H1 (cell line): ENCODE results near the gene HOXD4. TPM values are rescaled to one million over a fixed set of nuclear protein-coding genes. Genes with fewer than 3 reads are reported as not detected.

Source experiments
- CTCF ChIA-PET: fragments of 300-600 bp; sonication (Branson Sonifier 250); formaldehyde crosslinking; loops from one replicate; lab custom pipeline; 2021; ENCODE audit not compliant: partially characterized antibody; lab: Charles Lee
- POLR2A ChIA-PET: fragments of 300-600 bp; sonication (Branson Sonifier 250); formaldehyde crosslinking; loops from one replicate; lab custom pipeline; 2021; ENCODE audit warnings: inconsistent platforms; ENCODE audit not compliant: partially characterized antibody; lab: Charles Lee
- DNase-seq, 2 experiments: peaks; one replicate each; pipeline versions ENCODE4 v3.0.0 to v3.0.0-alpha.2; 2010 to 2022; ENCODE audit warnings: low spot score in 2 of 2, low read depth in 1 of 2, mixed read lengths in 1 of 2
- FAIRE-seq: peaks from 2 replicates; lab custom pipeline; 2011; peaks lifted over from hg19 to GRCh38; lab: Jason Lieb, UNC
- H2AFZ ChIP-seq: 2 replicates; pipeline ENCODE4 v1.8.1; 2012; ENCODE audit warnings: low read length, inconsistent platforms
- H2AK5ac ChIP-seq: 2 replicates; pipeline ENCODE4 v1.6.1; 2013; ENCODE audit warnings: low read depth, low read length
- H2BK120ac ChIP-seq: replicated peaks from 2 replicates; pipeline ENCODE3; 2013; ENCODE audit warnings: low read depth, low read length, inconsistent platforms
- H2BK12ac ChIP-seq: 2 replicates; pipeline ENCODE4 v1.6.1; 2013; ENCODE audit warnings: low read depth, low read length
- H2BK15ac ChIP-seq: 2 replicates; pipeline ENCODE4 v1.6.1; 2013; ENCODE audit warnings: low read length
- H2BK20ac ChIP-seq: 2 replicates; pipeline ENCODE4 v1.6.1; 2013; ENCODE audit warnings: low read length
- H2BK5ac ChIP-seq: 2 replicates; pipeline ENCODE4 v1.6.1; 2013; ENCODE audit warnings: low read depth, low read length
- H3K14ac ChIP-seq: 2 replicates; pipeline ENCODE4 v1.6.1; 2013; ENCODE audit warnings: inconsistent platforms; ENCODE audit not compliant: insufficient read length
- H3K18ac ChIP-seq: 2 replicates; pipeline ENCODE4 v1.6.1; 2013; ENCODE audit warnings: low read length; ENCODE audit errors: extremely low read depth
- H3K23ac ChIP-seq: 2 replicates; pipeline ENCODE4 v1.6.1; 2013; ENCODE audit warnings: inconsistent platforms; ENCODE audit not compliant: insufficient read length
- H3K23me2 ChIP-seq: 2 replicates; pipeline ENCODE4 v1.6.1; 2013; ENCODE audit warnings: low read depth, low read length
- H3K27ac ChIP-seq: 2 replicates; pipeline ENCODE4 v1.6.1; 2011; ENCODE audit warnings: low read depth, low read length, inconsistent platforms
- H3K27me3 ChIP-seq, 4 experiments: replicated peaks in 1 of 4; 1 replicate in 1 of 4; 2 replicates in 3 of 4; pipeline versions ENCODE4 v1.6.1 to v1.8.1; 2011 to 2013; ENCODE audit warnings: low read length in 3 of 4, mild to moderate bottlenecking in 3 of 4, inconsistent platforms in 2 of 4, mixed read lengths in 2 of 4, moderate library complexity in 1 of 4; ENCODE audit not compliant: control insufficient read depth in 3 of 4, insufficient read depth in 3 of 4; ENCODE audit errors: extremely low read depth in 1 of 4
- H3K36me3 ChIP-seq, 4 experiments: 2 replicates each; pipeline versions ENCODE4 v1.6.1 to v1.8.1; 2011 to 2013; ENCODE audit warnings: mild to moderate bottlenecking in 4 of 4, low read length in 3 of 4, moderate library complexity in 2 of 4, control low read depth in 1 of 4, inconsistent platforms in 1 of 4; ENCODE audit not compliant: insufficient read depth in 4 of 4, control insufficient read depth in 2 of 4
- H3K4ac ChIP-seq: replicated peaks from 2 replicates; pipeline ENCODE3; 2013; ENCODE audit warnings: low read length, low read depth, mixed read lengths, inconsistent platforms; ENCODE audit not compliant: insufficient read length
- H3K4me1 ChIP-seq, 4 experiments: replicated peaks in 1 of 4; 1 replicate in 1 of 4; 2 replicates in 3 of 4; pipeline versions ENCODE4 v1.6.1 to v1.8.1; 2011 to 2013; ENCODE audit warnings: low read length in 3 of 4, inconsistent platforms in 2 of 4, mixed read lengths in 1 of 4; ENCODE audit not compliant: insufficient read depth in 4 of 4, control insufficient read depth in 3 of 4
- H3K4me2 ChIP-seq, 2 experiments: 2 replicates each; pipeline versions ENCODE4 v1.6.1 to v1.8.1; 2011 to 2013; ENCODE audit warnings: low read depth in 2 of 2, low read length in 2 of 2, control low read depth in 1 of 2, inconsistent platforms in 1 of 2, mild to moderate bottlenecking in 1 of 2; ENCODE audit not compliant: insufficient read depth in 1 of 2
- H3K4me3 ChIP-seq, 4 experiments: fragments of 200-600, 300-600 bp in 1 of 4; sonication (generic), shearing (Covaris generic), sonication (Bioruptor Twin) in 1 of 4; 2 replicates each; pipeline versions ENCODE4 v1.5.1 to v1.8.1; 2011 to 2016; ENCODE audit warnings: low read length in 4 of 4, low read depth in 3 of 4, control low read depth in 2 of 4, inconsistent platforms in 2 of 4, mild to moderate bottlenecking in 2 of 4, mixed read lengths in 1 of 4, moderate library complexity in 1 of 4; ENCODE audit not compliant: insufficient read depth in 2 of 4; ENCODE audit errors: extremely low read depth in 1 of 4
- H3K56ac ChIP-seq: replicated peaks from 2 replicates; pipeline ENCODE3; 2013; ENCODE audit warnings: low read depth, mild to moderate bottlenecking, mixed read lengths, low read length, inconsistent platforms; ENCODE audit not compliant: insufficient read length
- H3K79me1 ChIP-seq: 2 replicates; pipeline ENCODE4 v1.6.1; 2013; ENCODE audit warnings: low read depth, low read length, control low read depth
- H3K79me2 ChIP-seq, 2 experiments: 2 replicates each; pipeline versions ENCODE4 v1.6.1 to v1.8.1; 2012 to 2013; ENCODE audit warnings: low read length in 2 of 2, mild to moderate bottlenecking in 2 of 2, inconsistent platforms in 1 of 2; ENCODE audit not compliant: insufficient read depth in 2 of 2, control insufficient read depth in 1 of 2
- H3K9ac ChIP-seq, 4 experiments: replicated peaks in 1 of 4; 1 replicate in 1 of 4; 2 replicates in 3 of 4; pipeline versions ENCODE4 v1.6.1 to v1.8.1; 2011 to 2013; ENCODE audit warnings: low read depth in 3 of 4, low read length in 3 of 4, control low read depth in 2 of 4, mild to moderate bottlenecking in 2 of 4, moderate library complexity in 2 of 4, inconsistent platforms in 1 of 4; ENCODE audit errors: extremely low read depth in 1 of 4
- H3K9me3 ChIP-seq, 2 experiments: 2 replicates each; pipeline versions ENCODE4 v1.6.1 to v1.8.1; 2012 to 2013; ENCODE audit warnings: mild to moderate bottlenecking in 2 of 2, moderate library complexity in 2 of 2, control low read depth in 1 of 2, inconsistent platforms in 1 of 2, low read depth in 1 of 2, low read length in 1 of 2, mixed read lengths in 1 of 2; ENCODE audit not compliant: insufficient read depth in 2 of 2
- H4K20me1 ChIP-seq, 2 experiments: replicated peaks in 1 of 2; 2 replicates each; pipeline versions ENCODE3 to v1.8.1; 2011 to 2013; ENCODE audit warnings: inconsistent platforms in 2 of 2, low read length in 2 of 2, mild to moderate bottlenecking in 1 of 2; ENCODE audit not compliant: insufficient read depth in 2 of 2, control insufficient read depth in 1 of 2
- H4K5ac ChIP-seq: 2 replicates; pipeline ENCODE4 v1.6.1; 2013; ENCODE audit warnings: low read length, low read depth, mixed read lengths, inconsistent platforms; ENCODE audit not compliant: insufficient read length
- H4K8ac ChIP-seq: 2 replicates; pipeline ENCODE4 v1.8.0; 2013; ENCODE audit warnings: mild to moderate bottlenecking, moderate library complexity, low read length, inconsistent platforms; ENCODE audit not compliant: insufficient read depth; ENCODE audit errors: extremely low read depth
- H4K91ac ChIP-seq: replicated peaks from 2 replicates; pipeline ENCODE3; 2013; ENCODE audit warnings: low read length, mixed read lengths, inconsistent platforms; ENCODE audit not compliant: insufficient read length
- ASH2L ChIP-seq: fragments of 200-600, 300-600 bp; sonication (generic); IDR thresholded peaks from one replicate; pipeline ENCODE4 v1.7.1; 2017; ENCODE audit warnings: low read length
- EP300 ChIP-seq, 2 experiments: IDR thresholded peaks; 1 replicate in 1 of 2; 2 replicates in 1 of 2; pipeline ENCODE4 v1.6.1; 2011 to 2012; ENCODE audit warnings: low read depth in 2 of 2, low read length in 2 of 2, mild to moderate bottlenecking in 2 of 2, borderline replicate concordance in 1 of 2, inconsistent platforms in 1 of 2, moderate library complexity in 1 of 2
- EZH2 ChIP-seq: fragments of 200-600 bp; sonication (generic); IDR thresholded peaks from 2 replicates; pipeline ENCODE4 v1.7.1; 2012; ENCODE audit warnings: low read depth, mild to moderate bottlenecking, moderate library complexity, low read length, inconsistent platforms; ENCODE audit not compliant: severe bottlenecking
- KDM5A ChIP-seq: fragments of 200-600 bp; IDR thresholded peaks from 2 replicates; pipeline ENCODE4 v1.7.1; 2012; ENCODE audit warnings: mild to moderate bottlenecking, low read length, inconsistent platforms, mixed read lengths
- NANOG ChIP-seq: IDR thresholded peaks from 2 replicates; pipeline ENCODE4 v1.6.1; 2011; ENCODE audit warnings: low read length, low read depth, mild to moderate bottlenecking, inconsistent platforms; ENCODE audit not compliant: insufficient read depth, poor library complexity, severe bottlenecking
- RNF2 ChIP-seq: fragments of 200-900, 300-1000 bp; sonication (generic); IDR thresholded peaks from 2 replicates; pipeline ENCODE4 v1.7.1; 2016; ENCODE audit warnings: borderline replicate concordance, low read depth, mild to moderate bottlenecking, antibody characterized with exemption, low read length; ENCODE audit not compliant: poor library complexity, severe bottlenecking; ENCODE audit errors: missing control alignments
- TBP ChIP-seq: IDR thresholded peaks from 2 replicates; pipeline ENCODE4 v1.6.1; 2011; ENCODE audit warnings: low read depth, low read length, improper control_type of control experiment
- WGBS, 2 experiments: shearing (Covaris generic) in 1 of 2; methylation state at CpG; one replicate each; pipeline versions ENCODE4 v1.1.6 to v1.1.7; 2013 to 2015; ENCODE audit warnings: low lambda C conversion rate in 2 of 2, mixed read lengths in 2 of 2, inconsistent platforms in 1 of 2, low coverage in 1 of 2, missing lambda C conversion rate in 1 of 2; ENCODE audit not compliant: insufficient replicate concordance in 2 of 2, insufficient coverage in 1 of 2, insufficient read length in 1 of 2; ENCODE audit errors: extremely low coverage in 1 of 2, missing lambda C conversion rate in 1 of 2; 5-methylcytosine and 5-hydroxymethylcytosine counted together
- polyA plus RNA-seq, 7 experiments: library from polyadenylated mRNA; depleted of rRNA in 3 of 7; stranded (reverse) in 5 of 7; unstranded in 2 of 7; fragments of >200 nt in 5 of 7; fragments of 200-250 nt in 2 of 7; gene quantifications; 1 replicate in 5 of 7; 2 replicates in 1 of 7; 4 replicates in 1 of 7; pipeline versions ENCODE4 v1.2.1 to v1.2.3, GENCODE V29; 2011 to 2013; ENCODE audit warnings: missing spikeins in 2 of 7, mixed read lengths in 2 of 7
- total RNA-seq: library from RNA; stranded (reverse); fragmentation: NEBNext Ultra II Directional; extraction: Animal tissue kit (Norgen Biotek cat#: 25700); gene quantifications from 2 replicates; pipeline ENCODE4 v1.2.1, GENCODE V29; 2021
- TF ChIP-seq, protein P1 (sequence below): IDR thresholded peaks from 2 replicates; pipeline ENCODE4 v1.6.1; 2012; ENCODE audit warnings: inconsistent platforms
- TF ChIP-seq, protein P2 (sequence below): IDR thresholded peaks from 2 replicates; pipeline ENCODE4 v1.6.1; 2011; ENCODE audit warnings: low read depth, mild to moderate bottlenecking, low read length; ENCODE audit not compliant: insufficient read depth

The HOXD4 gene
- total and polyA plus RNA-seq, 2 of the 8 experiments (the other 6 are each of a cell fraction or from before 2014, with no cell fraction given): not detected

DNA sequence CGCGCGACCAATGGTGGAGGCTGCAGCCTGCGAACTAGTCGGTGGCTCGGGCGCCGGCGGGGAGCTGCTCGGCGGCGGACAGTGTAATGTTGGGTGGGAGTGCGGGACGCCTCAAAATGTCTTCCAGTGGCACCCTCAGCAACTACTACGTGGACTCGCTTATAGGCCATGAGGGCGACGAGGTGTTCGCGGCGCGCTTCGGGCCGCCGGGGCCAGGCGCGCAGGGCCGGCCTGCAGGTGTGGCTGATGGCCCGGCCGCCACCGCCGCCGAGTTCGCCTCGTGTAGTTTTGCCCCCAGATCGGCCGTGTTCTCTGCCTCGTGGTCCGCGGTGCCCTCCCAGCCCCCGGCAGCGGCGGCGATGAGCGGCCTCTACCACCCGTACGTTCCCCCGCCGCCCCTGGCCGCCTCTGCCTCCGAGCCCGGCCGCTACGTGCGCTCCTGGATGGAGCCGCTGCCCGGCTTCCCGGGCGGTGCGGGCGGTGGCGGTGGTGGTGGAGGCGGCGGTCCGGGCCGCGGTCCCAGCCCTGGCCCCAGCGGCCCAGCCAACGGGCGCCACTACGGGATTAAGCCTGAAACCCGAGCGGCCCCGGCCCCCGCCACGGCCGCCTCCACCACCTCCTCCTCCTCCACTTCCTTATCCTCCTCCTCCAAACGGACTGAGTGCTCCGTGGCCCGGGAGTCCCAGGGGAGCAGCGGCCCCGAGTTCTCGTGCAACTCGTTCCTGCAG, 28.5 kb upstream of the HOXD4 start, which contains the start of gene HOXD9:
Gene HOXD9, plus strand, starts transcription at position 37 of the 728 bp plus-strand sequence. Its CDS starts 50 bp downstream, at position 87.
- Histone ChIP-seq H3K79me2 (no peaks in the 10 kb centered on the region), H4K8ac (peak within 1 kb of the TSS; percentile 63; the same call in 1 of the 2 replicates), H4K20me1 (peaks cover 22 to 37% of the 10 kb centered on the region in 2 experiments), H3K14ac (no peak within 1 kb of the TSS), H3K56ac (no peak within 1 kb of the TSS), H3K23ac (no peak within 1 kb of the TSS), H3K23me2 (peaks cover 2% of the 10 kb centered on the region; the same call in 1 of the 2 replicates), H3K4ac (no peak within 1 kb of the TSS), H3K36me3 (peaks cover 0 to 22% (median 0%) of the 10 kb centered on the region in 4 experiments; a peak in 1 of 8 replicates), H3K27ac (no peak within 1 kb of the TSS), H3K79me1 (no peaks in the 10 kb centered on the region), H3K4me2 (peak within 1 kb of the TSS; percentile 56 to 84), H3K9ac (no peak within 1 kb of the TSS), H2AK5ac (no peak within 1 kb of the TSS), H3K9me3 (no peaks in the 10 kb centered on the region; a peak in 1 of 4 replicates), H2BK12ac (no peak within 1 kb of the TSS), H4K91ac (no peak within 1 kb of the TSS), H3K4me3 (peak within 1 kb of the TSS; percentile 9 to 49 (median 19); a peak in 6 of 8 replicates), H4K5ac (no peak within 1 kb of the TSS), H3K18ac (no peak within 1 kb of the TSS; the same call in none of the 2 replicates), H2AFZ (no peak within 1 kb of the TSS), H2BK15ac (no peak within 1 kb of the TSS), H3K4me1 (peaks cover 0 to 10% (median 5%) of the 10 kb centered on the region in 4 experiments; a peak in 3 of 7 replicates), H3K27me3 (peaks cover 92 to 100% (median 99%) of the 10 kb centered on the region in 4 experiments), H2BK20ac (no peak within 1 kb of the TSS), H2BK120ac (no peak within 1 kb of the TSS), H2BK5ac (no peak within 1 kb of the TSS)
- FAIRE-seq (no peak), DNase-seq (peak in 1 of 2 experiments; percentile 75)
- WGBS, 2 experiments: 2% methylated on average over 37 of the region's 84 CpGs; no CpG with 5 or more reads in 1 of the 2 experiments
- POLR2A ChIA-PET: no interaction called here
- CTCF ChIA-PET: interaction anchor here (0.7 to 4.7 kb wide), 9 partner anchors 7 to 1026 kb away, joined by 3 to 42 read pairs (median 6); partner anchors contain the start of gene HOXD8
- TF ChIP-seq EP300 (IDR thresholded peaks at IDR 0.05; ENCODE audit: borderline replicate concordance in 1 of 2, low read depth in 2 of 2, low read length in 2 of 2) (no peak), RNF2 (no peak), EZH2 (peak; percentile 91), ASH2L (peak; percentile 41), NANOG (no peak), KDM5A (no peak), TBP (no peak; the same call in 1 of the 2 replicates)
- TF ChIP-seq, protein P1, sequence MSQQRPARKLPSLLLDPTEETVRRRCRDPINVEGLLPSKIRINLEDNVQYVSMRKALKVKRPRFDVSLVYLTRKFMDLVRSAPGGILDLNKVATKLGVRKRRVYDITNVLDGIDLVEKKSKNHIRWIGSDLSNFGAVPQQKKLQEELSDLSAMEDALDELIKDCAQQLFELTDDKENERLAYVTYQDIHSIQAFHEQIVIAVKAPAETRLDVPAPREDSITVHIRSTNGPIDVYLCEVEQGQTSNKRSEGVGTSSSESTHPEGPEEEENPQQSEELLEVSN: peak; percentile 39; the same call in 1 of the 2 replicates
- TF ChIP-seq, protein P2, sequence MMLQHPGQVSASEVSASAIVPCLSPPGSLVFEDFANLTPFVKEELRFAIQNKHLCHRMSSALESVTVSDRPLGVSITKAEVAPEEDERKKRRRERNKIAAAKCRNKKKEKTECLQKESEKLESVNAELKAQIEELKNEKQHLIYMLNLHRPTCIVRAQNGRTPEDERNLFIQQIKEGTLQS: no peak; the same call in 1 of the 2 replicates
